GM12878 (cell line): ENCODE results near the gene SETD2. TPM values are rescaled to one million over a fixed set of nuclear protein-coding genes. Genes with fewer than 3 reads are reported as not detected.
"Not testable (repeated sequence)": the region's sequence is repeated elsewhere in the genome, so short reads cannot be mapped to it uniquely, and the experiment has no call there.

Experiments used
- ATAC-seq: fragments of 200-7000 bp; cut with Tn5 transposase; 3 replicates; pipeline ENCODE4 v1.9.1; 2020; ENCODE audit warnings: mild to moderate bottlenecking, moderate library complexity
- BruUV-seq: library from RNA; stranded (reverse); fragments of 400-500 nt; replicated peaks from 2 replicates; lab custom pipeline; 2021; lab: Mats Ljungman, UMichigan
- CTCF ChIA-PET: fragments of 300-600 bp; sonication (Branson Sonifier 250); formaldehyde crosslinking; extraction: SDS; loops from one replicate; lab custom pipeline; 2021; ENCODE audit warnings: inconsistent platforms; lab: Yijun Ruan, JAX
- POLR2A ChIA-PET: fragments of 350-600 bp; formaldehyde crosslinking; extraction: SDS; loops from one replicate; lab custom pipeline; 2021; ENCODE audit warnings: inconsistent platforms; lab: Charles Lee
- RAD21 ChIA-PET: fragments of 300-600 bp; sonication (Branson Sonifier 250); formaldehyde crosslinking; loops from one replicate; lab custom pipeline; 2023; ENCODE audit warnings: antibody characterized with exemption; ENCODE audit not compliant: unreplicated experiment; lab: Charles Lee
- SMC1A ChIA-PET: fragments of 300-600 bp; sonication (Branson Sonifier 250); formaldehyde crosslinking; loops from one replicate; lab custom pipeline; 2023; ENCODE audit not compliant: unreplicated experiment, uncharacterized antibody; lab: Charles Lee
- DNase-seq: peaks from one replicate; pipeline ENCODE4 v3.0.0-alpha.2; 2011; ENCODE audit warnings: low read depth, low spot score
- FAIRE-seq: peaks from 3 replicates; lab custom pipeline; 2011; peaks lifted over from hg19 to GRCh38; lab: Jason Lieb, UNC
- H2AFZ ChIP-seq: 2 replicates; pipeline ENCODE4 v1.6.0; 2011; ENCODE audit warnings: low read depth, low read length, control low read depth; ENCODE audit not compliant: control insufficient read depth
- H3K27ac ChIP-seq: 2 replicates; pipeline ENCODE4 v1.5.1; 2011; ENCODE audit warnings: control low read depth; ENCODE audit not compliant: control insufficient read depth, insufficient read depth
- H3K27me3 ChIP-seq, 2 experiments: replicated peaks in 1 of 2; 2 replicates each; pipeline versions ENCODE4 v1.6.0 to v1.6.1; 2011; ENCODE audit warnings: low read length in 1 of 2; ENCODE audit not compliant: control insufficient read depth in 2 of 2, insufficient read depth in 2 of 2
- H3K36me3 ChIP-seq, 2 experiments: 2 replicates each; pipeline ENCODE4 v1.5.1; 2011; ENCODE audit warnings: low read length in 1 of 2; ENCODE audit not compliant: control insufficient read depth in 2 of 2, insufficient read depth in 2 of 2
- H3K4me1 ChIP-seq: 2 replicates; pipeline ENCODE4 v1.6.1; 2011; ENCODE audit warnings: mild to moderate bottlenecking, low read length, moderate library complexity, mixed read lengths; ENCODE audit not compliant: control insufficient read depth, insufficient read depth
- H3K4me2 ChIP-seq: 2 replicates; pipeline ENCODE4 v1.6.0; 2011; ENCODE audit warnings: control low read depth; ENCODE audit not compliant: control insufficient read depth, insufficient read depth
- H3K4me3 ChIP-seq: fragments of 200-600 bp; sonication (generic); 2 replicates; pipeline ENCODE4 v1.5.1; 2016
- H3K79me2 ChIP-seq: 2 replicates; pipeline ENCODE4 v1.6.0; 2011; ENCODE audit warnings: low read length; ENCODE audit not compliant: control insufficient read depth, insufficient read depth
- H3K9ac ChIP-seq: 2 replicates; pipeline ENCODE4 v1.8.0; 2011; ENCODE audit warnings: low read length, control low read depth, mixed read lengths; ENCODE audit not compliant: control insufficient read depth, insufficient read depth
- H3K9me3 ChIP-seq: replicated peaks from 3 replicates; pipeline ENCODE4 v1.5.1; 2011; ENCODE audit warnings: mild to moderate bottlenecking, low read length; ENCODE audit not compliant: control insufficient read depth, insufficient read depth
- H4K20me1 ChIP-seq: 2 replicates; pipeline ENCODE4 v1.6.0; 2011; ENCODE audit not compliant: control insufficient read depth, insufficient read depth
- BCLAF1 ChIP-seq: fragments of 450-650 bp; IDR thresholded peaks from 2 replicates; pipeline ENCODE4 v1.6.1; 2017; ENCODE audit warnings: antibody characterized with exemption, mild to moderate bottlenecking, moderate library complexity
- E2F4 ChIP-seq: IDR thresholded peaks from 2 replicates; pipeline ENCODE4 v1.6.1; 2012; ENCODE audit warnings: low read depth, low read length, improper control_type of control experiment
- GATAD2B ChIP-seq: fragments of 450-650 bp; conservative IDR thresholded peaks from 2 replicates; pipeline ENCODE4 v1.6.1; 2017; ENCODE audit warnings: low read depth, mild to moderate bottlenecking, moderate library complexity
- IKZF2 ChIP-seq, 2 experiments: fragments of 450-650 bp; IDR thresholded peaks; 2 replicates each; pipeline ENCODE4 v1.6.1; 2017; ENCODE audit warnings: mild to moderate bottlenecking in 2 of 2, moderate library complexity in 2 of 2
- JUNB ChIP-seq: IDR thresholded peaks from 2 replicates; pipeline ENCODE4 v1.6.1; 2016; ENCODE audit warnings: antibody characterized with exemption, mild to moderate bottlenecking
- MEF2B ChIP-seq: fragments of 450-650 bp; IDR thresholded peaks from 2 replicates; pipeline ENCODE4 v1.6.1; 2018; ENCODE audit warnings: mild to moderate bottlenecking, moderate library complexity; ENCODE audit not compliant: partially characterized antibody, poor library complexity, severe bottlenecking
- MYC ChIP-seq: IDR thresholded peaks from 2 replicates; pipeline ENCODE4 v1.6.1; 2011; ENCODE audit warnings: mild to moderate bottlenecking, low read length, moderate library complexity, inconsistent platforms; ENCODE audit not compliant: insufficient read depth, insufficient replicate concordance, insufficient read length, severe bottlenecking
- NR2C2 ChIP-seq: IDR thresholded peaks from 2 replicates; pipeline ENCODE4 v1.6.1; 2011; ENCODE audit warnings: borderline replicate concordance, low read depth; ENCODE audit not compliant: control insufficient read depth, insufficient read length
- WGBS: methylation state at CpG from one replicate; pipeline ENCODE4 v1.1.6; 2016; ENCODE audit warnings: low lambda C conversion rate; ENCODE audit not compliant: insufficient replicate concordance, insufficient coverage; ENCODE audit errors: missing lambda C conversion rate; 5-methylcytosine and 5-hydroxymethylcytosine counted together
- in situ Hi-C: fragments of 300-500 bp; cut with MboI; formaldehyde crosslinking; loops from 9 replicates; pipeline ENCODE4 v1.14.3; 2018; ENCODE audit warnings: mixed read lengths
- intact Hi-C: fragments of 100-400 bp; cut with micrococcal nuclease; formaldehyde crosslinking; loops from one replicate; pipeline ENCODE4 v1.14.2; 2022; ENCODE audit not compliant: unreplicated experiment
- polyA plus RNA-seq, 11 experiments: library from polyadenylated mRNA; depleted of rRNA in 4 of 11; unstranded in 6 of 11; stranded (reverse) in 5 of 11; fragments of >200 nt; fragmentation: Nextera tagmentation in 4 of 11; fragmentation: Illumina TruSeq in 1 of 11; extraction: Ambion mirVana in 4 of 11; extraction: Trizol in 1 of 11; gene quantifications; 1 replicate in 1 of 11; 2 replicates in 10 of 11; pipeline versions ENCODE4 v1.2.1 to v1.2.3, GENCODE V29; 2011 to 2016; ENCODE audit warnings: inconsistent platforms in 2 of 11, missing spikeins in 2 of 11, low read depth in 1 of 11
- total RNA-seq, 4 experiments: library from RNA; depleted of rRNA in 3 of 4; stranded (reverse); fragments of >200 nt in 3 of 4; fragmentation: Illumina TruSeq in 1 of 4; extraction: Trizol in 1 of 4; gene quantifications; 2 replicates each; pipeline versions ENCODE4 v1.2.1 to v1.2.3, GENCODE V29; 2013 to 2021
- TF ChIP-seq, protein P1 (sequence below): IDR thresholded peaks from 2 replicates; pipeline ENCODE4 v1.6.1; 2012; ENCODE audit warnings: low read depth, low read length, improper control_type of control experiment

The SETD2 gene
- total and polyA plus RNA-seq, 10 of the 15 experiments (the other 5 are each of a cell fraction or from before 2014, with no cell fraction given) = 8.4 to 44.9 (median 24.5) TPM

- TF ChIP-seq BCLAF1 = no peak
Observed at GRCh38 chr3:47121409-47121808, 42.5 kb downstream of the SETD2 start (continued).

DNA sequence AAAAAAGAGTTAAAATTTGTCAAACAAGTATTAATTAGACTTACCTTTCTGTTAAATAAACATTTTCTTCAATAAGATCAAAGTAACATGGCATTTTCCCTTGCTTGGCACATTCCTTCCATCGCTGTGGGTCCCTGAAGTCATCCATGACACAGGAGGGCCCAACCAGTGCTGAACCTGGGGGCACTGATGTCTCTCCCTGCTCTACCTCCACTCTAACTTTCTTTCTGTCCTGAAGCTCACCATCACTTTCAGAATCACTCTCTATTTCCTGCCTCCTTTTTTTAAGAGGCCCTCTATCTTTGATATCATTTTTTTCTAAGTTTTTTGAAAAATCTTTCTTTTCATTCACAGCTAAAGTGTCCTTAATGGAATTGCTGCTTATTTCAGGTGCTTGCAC, 43.8 kb downstream of the SETD2 start:
- Histone ChIP-seq H3K9me3 (peaks cover 3% of the 10 kb centered on the region; the same call in 2 of the 3 replicates), H3K4me1 (no peaks in the 10 kb centered on the region; the same call in 1 of the 2 replicates), H3K27me3 (no peaks in the 10 kb centered on the region), H3K36me3 (peaks cover 11 to 43% of the 10 kb centered on the region in 2 experiments), H3K27ac (no peak overlapping the region), H3K79me2 (peaks cover 2% of the 10 kb centered on the region), H3K4me3 (no peak overlapping the region), H2AFZ (no peak overlapping the region), H3K4me2 (no peak overlapping the region), H3K9ac (no peak overlapping the region), H4K20me1 (no peaks in the 10 kb centered on the region)
- WGBS = 94% methylated on average over 1 of the region's 1 CpG
- in situ Hi-C loops (no loop called here), intact Hi-C loops (no loop called here)
- no peak for DNase-seq
- no TSS peak for BruUV-seq
- ChIA-PET RAD21 (interaction anchor here (0.6 to 0.8 kb wide), 2 partner anchors 14 to 18 kb away, joined by 4 read pairs; no protein-coding TSS in a partner anchor), SMC1A (interaction anchor here (1.5 kb wide), 1 partner anchor 44 kb away, joined by 4 read pairs; the partner anchor contains the start of gene SETD2), CTCF (interaction anchor here (0.8 kb wide), 1 partner anchor 11 kb away, joined by 3 read pairs; no protein-coding TSS in a partner anchor), POLR2A (interaction anchor here (0.5 to 0.6 kb wide), 2 partner anchors 64 to 546 kb away, joined by 3 read pairs; no protein-coding TSS in a partner anchor)
- TF ChIP-seq JUNB = 0 out of 2 replicates have a peak, but pooled peaks have one; percentile 13
- TF ChIP-seq MYC = no peak
- TF ChIP-seq, protein P1, sequence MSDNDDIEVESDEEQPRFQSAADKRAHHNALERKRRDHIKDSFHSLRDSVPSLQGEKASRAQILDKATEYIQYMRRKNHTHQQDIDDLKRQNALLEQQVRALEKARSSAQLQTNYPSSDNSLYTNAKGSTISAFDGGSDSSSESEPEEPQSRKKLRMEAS = no peak
- no peak for TF ChIP-seq MEF2B
- no peak for TF ChIP-seq E2F4
- no peak for TF ChIP-seq GATAD2B
- no peak for TF ChIP-seq NR2C2
- TF ChIP-seq IKZF2 (IDR thresholded peaks at IDR 0.05) = no peak
- no peak for ATAC-seq
- FAIRE-seq = no peak

- CTCF ChIA-PET, BruUV-seq, RAD21 ChIA-PET, DNase-seq, H3K79me2 ChIP-seq, H3K9ac ChIP-seq, intact Hi-C loops, H3K27me3 ChIP-seq, H3K4me1 ChIP-seq, H2AFZ ChIP-seq, FAIRE-seq, H3K27ac ChIP-seq, in situ Hi-C loops, ATAC-seq, H3K9me3 ChIP-seq, POLR2A ChIA-PET, H4K20me1 ChIP-seq, H3K4me2 ChIP-seq, H3K4me3 ChIP-seq: not testable (repeated sequence)
- peaks cover 11 to 41% of the 10 kb centered on the region in 2 experiments for H3K36me3 ChIP-seq
- 96% methylated on average over 5 of the region's 5 CpGs for WGBS
- SMC1A ChIA-PET = interaction anchor here (1.0 kb wide), 1 partner anchor 21 kb away, joined by 3 read pairs; no protein-coding TSS in a partner anchor
Observed at GRCh38 chr3:47119387-47119786, 44.5 kb downstream of the SETD2 start.
